Smooth muscle cell (in vitro differentiated cells): Measurements from ENCODE around the gene CEBPZ. TPM values are rescaled to one million over a fixed set of nuclear protein-coding genes. Genes with fewer than 3 reads are reported as not detected.

Source experiments
- DNase-seq: peaks from one replicate; lab custom pipeline; 2025; ENCODE audit not compliant: unreplicated experiment; lab: John Stamatoyannopoulos, UW
- H2AFZ ChIP-seq: fragments of 200-600 bp; sonication (generic); 2 replicates; pipeline ENCODE4 v1.6.0; 2016; ENCODE audit warnings: antibody characterized with exemption, low read depth, mild to moderate bottlenecking
- H3F3A ChIP-seq: fragments of 200-600 bp; sonication (generic); 2 replicates; pipeline ENCODE4 v1.6.0; 2017; ENCODE audit warnings: antibody characterized with exemption, low read depth
- H3K27ac ChIP-seq: fragments of 200-600 bp; sonication (generic); 2 replicates; pipeline ENCODE4 v1.5.1; 2016; ENCODE audit warnings: low read depth, mild to moderate bottlenecking
- H3K27me3 ChIP-seq: fragments of 200-600 bp; sonication (generic); 2 replicates; pipeline ENCODE4 v1.6.1; 2016; ENCODE audit warnings: low read depth, mild to moderate bottlenecking
- H3K36me3 ChIP-seq: fragments of 200-600 bp; sonication (generic); 2 replicates; pipeline ENCODE4 v1.5.1; 2016; ENCODE audit warnings: low read depth
- H3K4me1 ChIP-seq: fragments of 200-600 bp; sonication (generic); 2 replicates; pipeline ENCODE4 v1.5.1; 2016; ENCODE audit warnings: low read depth
- H3K4me2 ChIP-seq: fragments of 200-600 bp; sonication (generic); 2 replicates; pipeline ENCODE4 v1.6.0; 2016; ENCODE audit warnings: mild to moderate bottlenecking
- H3K4me3 ChIP-seq: fragments of 200-600 bp; sonication (generic); 2 replicates; pipeline ENCODE4 v1.5.1; 2016; ENCODE audit warnings: mild to moderate bottlenecking
- H3K79me2 ChIP-seq: fragments of 200-600 bp; sonication (generic); 2 replicates; pipeline ENCODE4 v1.6.0; 2016; ENCODE audit warnings: low read depth, mild to moderate bottlenecking
- H3K9ac ChIP-seq: fragments of 200-600 bp; sonication (generic); 2 replicates; pipeline ENCODE4 v1.6.0; 2016; ENCODE audit warnings: low read depth
- H3K9me3 ChIP-seq: fragments of 200-600 bp; sonication (generic); replicated peaks from 2 replicates; pipeline ENCODE4 v1.5.1; 2016; ENCODE audit warnings: low read depth
- H4K20me1 ChIP-seq: fragments of 200-600 bp; sonication (generic); 2 replicates; pipeline ENCODE4 v1.6.0; 2016; ENCODE audit warnings: low read depth
- WGBS: methylation state at CpG from one replicate; pipeline ENCODE4 v1.1.7; 2016; ENCODE audit warnings: low lambda C conversion rate; 5-methylcytosine and 5-hydroxymethylcytosine counted together
- polyA plus RNA-seq: library from polyadenylated mRNA; unstranded; fragments of >200 nt; fragmentation: Nextera tagmentation; extraction: Ambion mirVana; gene quantifications from 2 replicates; pipeline ENCODE4 v1.2.1, GENCODE V29; 2016
- total RNA-seq: library from RNA; depleted of rRNA; stranded (reverse); fragments of >200 nt; gene quantifications from 2 replicates; pipeline ENCODE4 v1.2.3, GENCODE V29; 2014
- TF ChIP-seq, protein P1 (sequence below): fragments of 200-600 bp; sonication (generic); IDR thresholded peaks from 2 replicates; pipeline ENCODE4 v1.5.1; 2017; ENCODE audit warnings: borderline replicate concordance, mild to moderate bottlenecking, antibody characterized with exemption; ENCODE audit not compliant: insufficient read depth, poor library complexity, severe bottlenecking

CEBPZ gene
- total and polyA plus RNA-seq, 2 experiments from 2014 or later, result 18.9 to 41.8 TPM

DNA sequence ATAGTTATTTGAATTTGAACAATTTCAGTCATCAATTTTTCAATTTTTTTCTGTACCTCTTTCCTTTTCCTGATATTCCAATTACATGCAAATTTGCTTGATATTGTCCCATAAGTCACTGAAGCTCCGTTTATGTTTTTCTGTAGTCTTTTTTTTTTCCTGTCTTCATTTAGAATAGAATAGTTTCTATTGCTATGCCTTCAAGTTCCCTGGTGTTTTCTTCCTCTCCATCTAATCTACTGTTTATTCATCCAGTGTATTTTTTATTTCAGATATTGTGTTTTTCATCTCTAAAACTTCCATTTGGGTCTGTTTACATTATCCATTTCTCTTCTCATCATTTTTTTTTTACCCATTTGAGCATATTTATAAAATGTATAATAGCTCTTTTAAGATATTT lies 66.6 kb downstream of the CEBPZ start:
- Histone ChIP-seq H3K9me3 (no peaks in the 10 kb centered on the region), H3K27ac (no peak overlapping the region), H3K36me3 (no peaks in the 10 kb centered on the region), H3K4me3 (no peak overlapping the region), H3K79me2 (no peaks in the 10 kb centered on the region), H3K4me2 (no peak overlapping the region), H2AFZ (no peak overlapping the region), H3K9ac (no peak overlapping the region), H4K20me1 (no peaks in the 10 kb centered on the region), H3F3A (no peaks in the 10 kb centered on the region), H3K4me1 (no peaks in the 10 kb centered on the region), H3K27me3 (no peaks in the 10 kb centered on the region)
- 92% methylated on average over 1 of the region's 1 CpG for WGBS
- DNase-seq, result no peak
- TF ChIP-seq, protein P1, sequence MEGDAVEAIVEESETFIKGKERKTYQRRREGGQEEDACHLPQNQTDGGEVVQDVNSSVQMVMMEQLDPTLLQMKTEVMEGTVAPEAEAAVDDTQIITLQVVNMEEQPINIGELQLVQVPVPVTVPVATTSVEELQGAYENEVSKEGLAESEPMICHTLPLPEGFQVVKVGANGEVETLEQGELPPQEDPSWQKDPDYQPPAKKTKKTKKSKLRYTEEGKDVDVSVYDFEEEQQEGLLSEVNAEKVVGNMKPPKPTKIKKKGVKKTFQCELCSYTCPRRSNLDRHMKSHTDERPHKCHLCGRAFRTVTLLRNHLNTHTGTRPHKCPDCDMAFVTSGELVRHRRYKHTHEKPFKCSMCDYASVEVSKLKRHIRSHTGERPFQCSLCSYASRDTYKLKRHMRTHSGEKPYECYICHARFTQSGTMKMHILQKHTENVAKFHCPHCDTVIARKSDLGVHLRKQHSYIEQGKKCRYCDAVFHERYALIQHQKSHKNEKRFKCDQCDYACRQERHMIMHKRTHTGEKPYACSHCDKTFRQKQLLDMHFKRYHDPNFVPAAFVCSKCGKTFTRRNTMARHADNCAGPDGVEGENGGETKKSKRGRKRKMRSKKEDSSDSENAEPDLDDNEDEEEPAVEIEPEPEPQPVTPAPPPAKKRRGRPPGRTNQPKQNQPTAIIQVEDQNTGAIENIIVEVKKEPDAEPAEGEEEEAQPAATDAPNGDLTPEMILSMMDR, result no peak

DNA sequence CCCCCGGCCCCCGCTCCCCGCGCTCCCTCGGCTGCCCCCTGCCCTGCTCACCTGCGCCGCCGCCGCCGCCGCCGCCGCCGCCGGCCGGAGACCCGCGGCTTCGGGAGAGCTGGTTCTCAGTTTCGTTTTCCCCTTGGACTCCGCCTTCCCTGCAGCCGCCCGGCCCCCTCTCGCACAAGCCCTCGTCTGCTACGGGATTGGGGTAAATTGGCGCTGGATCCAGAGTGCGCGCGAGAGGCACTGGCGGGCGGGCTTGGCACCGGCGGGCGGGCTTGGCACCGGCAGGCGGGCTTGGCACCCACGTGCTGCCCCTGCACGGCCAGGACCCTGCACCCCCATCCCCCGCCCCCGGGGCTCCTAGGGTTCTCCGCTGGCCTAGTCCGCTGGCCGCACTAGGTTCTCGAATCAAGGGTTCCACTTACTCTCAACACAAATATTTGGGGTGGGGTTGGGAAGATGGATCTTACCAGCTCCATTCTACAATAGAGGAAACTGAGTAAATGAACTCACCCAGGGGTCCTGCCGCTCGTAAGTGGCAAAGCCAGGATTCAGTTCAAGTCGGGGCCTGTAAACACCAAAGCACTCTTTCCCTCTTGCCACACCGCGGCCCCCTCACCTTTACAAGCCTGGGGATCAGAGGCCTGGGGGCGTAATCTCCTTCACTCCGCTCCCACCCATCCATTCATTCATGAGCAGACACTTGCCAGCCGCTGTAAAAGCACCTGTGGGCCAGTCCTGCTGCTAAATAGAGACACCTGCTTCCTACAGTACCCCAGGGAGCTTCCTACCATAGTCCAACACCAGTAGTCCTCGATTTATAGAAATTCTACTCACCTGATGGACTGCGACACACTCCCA lies 74.3 kb downstream of the CEBPZ start, which contains the start of gene EIF2AK2:
EIF2AK2 (minus strand) TSS at position 124 of the 858 bp plus-strand sequence. CDS start 9,174 bp downstream, outside the sequence.
- Histone ChIP-seq H3K27me3 (no peaks in the 10 kb centered on the region), H3K4me2 (peak within 1 kb of the TSS; percentile 85), H2AFZ (peak within 1 kb of the TSS; percentile 94), H3K27ac (peak within 1 kb of the TSS; percentile 75), H3K36me3 (no peaks in the 10 kb centered on the region), H3K4me1 (peaks cover 5% of the 10 kb centered on the region), H3K9me3 (no peaks in the 10 kb centered on the region), H3K79me2 (peaks cover 41% of the 10 kb centered on the region), H4K20me1 (peaks cover 10% of the 10 kb centered on the region), H3F3A (no peaks in the 10 kb centered on the region), H3K4me3 (peak within 1 kb of the TSS; percentile 91), H3K9ac (peak within 1 kb of the TSS; percentile 91)
- DNase-seq, result peak; percentile 43
- 23% methylated on average over 31 of the region's 55 CpGs for WGBS
- TF ChIP-seq, protein P1, result no peak

DNA sequence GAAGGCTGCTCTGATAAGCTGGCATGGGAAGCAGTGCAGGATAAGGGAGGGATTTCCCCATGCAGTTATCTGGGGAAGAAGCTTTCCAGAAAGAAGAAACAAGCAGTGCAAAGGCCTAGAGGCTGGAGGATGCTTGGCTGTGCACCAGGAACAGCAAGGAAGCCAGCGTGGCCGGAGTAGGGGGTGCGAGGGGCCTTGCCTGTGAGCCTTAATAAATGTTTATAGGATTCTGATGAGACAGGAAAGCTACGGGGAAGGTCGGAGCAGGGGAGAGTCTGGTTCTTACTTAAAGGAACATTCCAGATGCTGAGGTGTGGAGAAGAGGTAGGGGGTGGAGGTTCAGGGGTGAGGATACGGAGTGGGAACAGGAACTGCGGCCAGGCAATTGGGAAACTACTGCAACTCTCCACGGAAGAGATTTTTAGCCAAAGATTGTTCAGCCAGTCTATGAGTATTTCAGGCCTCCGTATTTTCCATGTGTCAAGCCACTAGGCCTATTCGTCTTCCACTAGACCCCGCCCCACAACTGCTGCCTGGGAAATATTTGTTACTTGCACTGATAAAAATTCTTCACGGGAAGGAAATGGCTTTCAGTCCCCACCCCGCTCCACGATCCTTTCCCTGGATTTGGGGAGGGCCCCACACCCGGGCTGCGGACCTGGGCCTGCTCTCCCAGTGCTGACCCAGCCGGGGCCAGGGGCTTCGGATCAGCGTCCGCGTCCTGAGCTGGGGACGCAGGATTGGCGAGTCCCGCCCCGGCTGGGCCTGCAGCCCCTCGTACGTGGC lies 75.1 kb downstream of the CEBPZ start:
- Histone ChIP-seq H3K36me3 (no peaks in the 10 kb centered on the region), H2AFZ (peak overlapping the region; percentile 76), H3K9ac (peak overlapping the region; percentile 91), H3K4me1 (peaks cover 5% of the 10 kb centered on the region), H3K27ac (peak overlapping the region; percentile 75), H3K79me2 (peaks cover 49% of the 10 kb centered on the region), H4K20me1 (peaks cover 15% of the 10 kb centered on the region), H3F3A (no peaks in the 10 kb centered on the region), H3K9me3 (no peaks in the 10 kb centered on the region), H3K4me2 (peak overlapping the region; percentile 85), H3K27me3 (no peaks in the 10 kb centered on the region), H3K4me3 (peak overlapping the region; percentile 91)
- TF ChIP-seq, protein P1, result no peak
- DNase-seq, result peak; percentile 43
- WGBS, result 6% methylated on average over 24 of the region's 27 CpGs
